ENCODE data around the gene C9orf43.
"Not testable (repeated sequence)": the region's sequence is repeated elsewhere in the genome, so short reads cannot be mapped to it uniquely, and the experiment has no call there.

Gene C9orf43

GRCh38 chr9:113428062-113428615, 17.6 kb downstream of the C9orf43 start:
- H3K4me3 ChIP-seq (ENCODE audit: low read length): no peak overlapping the region
- H3K27me3 ChIP-seq (ENCODE audit: control insufficient read depth, insufficient read depth, low read length): no peaks in the 10 kb centered on the region

GRCh38 chr9:113431191-113431590, 20.6 kb downstream of the C9orf43 start:
- no peaks in the 10 kb centered on the region for H3K27me3 ChIP-seq (ENCODE audit: control insufficient read depth, insufficient read depth, low read length)
- H3K27ac ChIP-seq (ENCODE audit: low read length): no peak overlapping the region
- no peaks in the 10 kb centered on the region for H3K4me1 ChIP-seq (ENCODE audit: control insufficient read depth, low read depth, low read length)
- no peak overlapping the region for H3K4me3 ChIP-seq (ENCODE audit: low read length)
- H3K36me3 ChIP-seq (ENCODE audit: control insufficient read depth, low read depth, low read length): no peaks in the 10 kb centered on the region
- no peaks in the 10 kb centered on the region for H3K9me3 ChIP-seq (ENCODE audit: control insufficient read depth, low read depth, low read length)
- H3K9ac ChIP-seq (ENCODE audit: low read length): no peak overlapping the region

More at GRCh38 chr9:113428062-113428615, 17.6 kb downstream of the C9orf43 start:
- Histone ChIP-seq H3K27ac (ENCODE audit: low read length) (no peak overlapping the region), H3K36me3 (ENCODE audit: control insufficient read depth, low read depth, low read length) (no peaks in the 10 kb centered on the region), H3K9me3 (ENCODE audit: control insufficient read depth, low read depth, low read length) (no peaks in the 10 kb centered on the region), H3K9ac (ENCODE audit: low read length) (no peak overlapping the region), H3K4me1 (ENCODE audit: control insufficient read depth, low read depth, low read length) (peaks cover 5% of the 10 kb centered on the region)

- Histone ChIP-seq H3K36me3 (ENCODE audit: control insufficient read depth, low read depth, low read length) (no peaks in the 10 kb centered on the region), H3K27me3 (ENCODE audit: control insufficient read depth, insufficient read depth, low read length) (no peaks in the 10 kb centered on the region), H3K9ac (ENCODE audit: low read length) (no peak overlapping the region), H3K4me3 (ENCODE audit: low read length) (no peak overlapping the region), H3K27ac (ENCODE audit: low read length) (no peak overlapping the region), H3K9me3 (ENCODE audit: control insufficient read depth, low read depth, low read length) (no peaks in the 10 kb centered on the region), H3K4me1 (ENCODE audit: control insufficient read depth, low read depth, low read length) (no peaks in the 10 kb centered on the region)
Observed at GRCh38 chr9:113436728-113437515, 26.4 kb downstream of the C9orf43 start.

- H3K4me1 ChIP-seq (ENCODE audit: control insufficient read depth, low read depth, low read length); H3K36me3 ChIP-seq (ENCODE audit: control insufficient read depth, low read depth, low read length); H3K27me3 ChIP-seq (ENCODE audit: control insufficient read depth, insufficient read depth, low read length); H3K4me3 ChIP-seq (ENCODE audit: low read length); H3K9ac ChIP-seq (ENCODE audit: low read length); H3K27ac ChIP-seq (ENCODE audit: low read length); H3K9me3 ChIP-seq (ENCODE audit: control insufficient read depth, low read depth, low read length): not testable (repeated sequence)
Observed at GRCh38 chr9:113437716-113438115, 27.2 kb downstream of the C9orf43 start.

GRCh38 chr9:113444736-113445135, 34.2 kb downstream of the C9orf43 start:
- Histone ChIP-seq H3K4me3 (ENCODE audit: low read length) (no peak overlapping the region), H3K9me3 (ENCODE audit: control insufficient read depth, low read depth, low read length) (no peaks in the 10 kb centered on the region), H3K4me1 (ENCODE audit: control insufficient read depth, low read depth, low read length) (no peaks in the 10 kb centered on the region), H3K9ac (ENCODE audit: low read length) (no peak overlapping the region), H3K27ac (ENCODE audit: low read length) (no peak overlapping the region), H3K36me3 (ENCODE audit: control insufficient read depth, low read depth, low read length) (no peaks in the 10 kb centered on the region), H3K27me3 (ENCODE audit: control insufficient read depth, insufficient read depth, low read length) (no peaks in the 10 kb centered on the region)

GRCh38 chr9:113446323-113446740, 35.8 kb downstream of the C9orf43 start:
- Histone ChIP-seq H3K9me3 (ENCODE audit: control insufficient read depth, low read depth, low read length) (no peaks in the 10 kb centered on the region), H3K4me3 (ENCODE audit: low read length) (no peak overlapping the region), H3K27me3 (ENCODE audit: control insufficient read depth, insufficient read depth, low read length) (no peaks in the 10 kb centered on the region), H3K36me3 (ENCODE audit: control insufficient read depth, low read depth, low read length) (no peaks in the 10 kb centered on the region), H3K27ac (ENCODE audit: low read length) (no peak overlapping the region), H3K9ac (ENCODE audit: low read length) (no peak overlapping the region), H3K4me1 (ENCODE audit: control insufficient read depth, low read depth, low read length) (no peaks in the 10 kb centered on the region)

GRCh38 chr9:113449376-113449775, 38.8 kb downstream of the C9orf43 start:
- Histone ChIP-seq H3K36me3 (ENCODE audit: control insufficient read depth, low read depth, low read length) (no peaks in the 10 kb centered on the region), H3K4me1 (ENCODE audit: control insufficient read depth, low read depth, low read length) (no peaks in the 10 kb centered on the region), H3K9me3 (ENCODE audit: control insufficient read depth, low read depth, low read length) (no peaks in the 10 kb centered on the region), H3K4me3 (ENCODE audit: low read length) (no peak overlapping the region), H3K27me3 (ENCODE audit: control insufficient read depth, insufficient read depth, low read length) (no peaks in the 10 kb centered on the region), H3K27ac (ENCODE audit: low read length) (no peak overlapping the region), H3K9ac (ENCODE audit: low read length) (no peak overlapping the region)

- no peak overlapping the region for H3K9ac ChIP-seq (ENCODE audit: low read length)
- no peaks in the 10 kb centered on the region for H3K36me3 ChIP-seq (ENCODE audit: control insufficient read depth, low read depth, low read length)
- no peaks in the 10 kb centered on the region for H3K9me3 ChIP-seq (ENCODE audit: control insufficient read depth, low read depth, low read length)
- H3K4me1 ChIP-seq (ENCODE audit: control insufficient read depth, low read depth, low read length): peaks cover 19% of the 10 kb centered on the region
- H3K27me3 ChIP-seq (ENCODE audit: control insufficient read depth, insufficient read depth, low read length): no peaks in the 10 kb centered on the region
- no peak overlapping the region for H3K4me3 ChIP-seq (ENCODE audit: low read length)
- no peak overlapping the region for H3K27ac ChIP-seq (ENCODE audit: low read length)
Observed at GRCh38 chr9:113452113-113452605, 41.6 kb downstream of the C9orf43 start.

- H3K36me3 ChIP-seq (ENCODE audit: control insufficient read depth, low read depth, low read length): no peaks in the 10 kb centered on the region
- H3K4me3 ChIP-seq (ENCODE audit: low read length): no peak overlapping the region
- no peaks in the 10 kb centered on the region for H3K9me3 ChIP-seq (ENCODE audit: control insufficient read depth, low read depth, low read length)
- H3K9ac ChIP-seq (ENCODE audit: low read length): no peak overlapping the region
- H3K27ac ChIP-seq (ENCODE audit: low read length): no peak overlapping the region
- peaks cover 19% of the 10 kb centered on the region for H3K4me1 ChIP-seq (ENCODE audit: control insufficient read depth, low read depth, low read length)
- H3K27me3 ChIP-seq (ENCODE audit: control insufficient read depth, insufficient read depth, low read length): no peaks in the 10 kb centered on the region
Observed at GRCh38 chr9:113454914-113455761, 44.6 kb downstream of the C9orf43 start.

GRCh38 chr9:113456235-113456634, 45.7 kb downstream of the C9orf43 start:
- no peaks in the 10 kb centered on the region for H3K36me3 ChIP-seq (ENCODE audit: control insufficient read depth, low read depth, low read length)
- no peak overlapping the region for H3K27ac ChIP-seq (ENCODE audit: low read length)
- H3K27me3 ChIP-seq (ENCODE audit: control insufficient read depth, insufficient read depth, low read length): no peaks in the 10 kb centered on the region
- H3K9ac ChIP-seq (ENCODE audit: low read length): no peak overlapping the region
- peaks cover 19% of the 10 kb centered on the region for H3K4me1 ChIP-seq (ENCODE audit: control insufficient read depth, low read depth, low read length)
- H3K9me3 ChIP-seq (ENCODE audit: control insufficient read depth, low read depth, low read length): no peaks in the 10 kb centered on the region
- no peak overlapping the region for H3K4me3 ChIP-seq (ENCODE audit: low read length)

- no peak overlapping the region for H3K9ac ChIP-seq (ENCODE audit: low read length)
- no peaks in the 10 kb centered on the region for H3K9me3 ChIP-seq (ENCODE audit: control insufficient read depth, low read depth, low read length)
- no peak overlapping the region for H3K4me3 ChIP-seq (ENCODE audit: low read length)
- no peak overlapping the region for H3K27ac ChIP-seq (ENCODE audit: low read length)
- H3K36me3 ChIP-seq (ENCODE audit: control insufficient read depth, low read depth, low read length): no peaks in the 10 kb centered on the region
- peaks cover 40% of the 10 kb centered on the region for H3K27me3 ChIP-seq (ENCODE audit: control insufficient read depth, insufficient read depth, low read length)
- peaks cover 6% of the 10 kb centered on the region for H3K4me1 ChIP-seq (ENCODE audit: control insufficient read depth, low read depth, low read length)
Observed at GRCh38 chr9:113461285-113461684, 50.7 kb downstream of the C9orf43 start.

Data from iPS-18a (cell line).